ENCODE data around the gene SLC38A11. TPM values are rescaled to one million over a fixed set of nuclear protein-coding genes. Genes with fewer than 3 reads are reported as not detected.
"Not testable (repeated sequence)": the region's sequence is repeated elsewhere in the genome, so short reads cannot be mapped to it uniquely, and the experiment has no call there.

SLC38A11 gene, protein sequence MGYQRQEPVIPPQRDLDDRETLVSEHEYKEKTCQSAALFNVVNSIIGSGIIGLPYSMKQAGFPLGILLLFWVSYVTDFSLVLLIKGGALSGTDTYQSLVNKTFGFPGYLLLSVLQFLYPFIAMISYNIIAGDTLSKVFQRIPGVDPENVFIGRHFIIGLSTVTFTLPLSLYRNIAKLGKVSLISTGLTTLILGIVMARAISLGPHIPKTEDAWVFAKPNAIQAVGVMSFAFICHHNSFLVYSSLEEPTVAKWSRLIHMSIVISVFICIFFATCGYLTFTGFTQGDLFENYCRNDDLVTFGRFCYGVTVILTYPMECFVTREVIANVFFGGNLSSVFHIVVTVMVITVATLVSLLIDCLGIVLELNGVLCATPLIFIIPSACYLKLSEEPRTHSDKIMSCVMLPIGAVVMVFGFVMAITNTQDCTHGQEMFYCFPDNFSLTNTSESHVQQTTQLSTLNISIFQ
- total RNA-seq (2014; rRNA removed; shearing (Covaris generic)), result not detected in 2 replicates
- 0.02 TPM in 1 of 2 replicates, not detected in the other for polyA plus RNA-seq (2014; cell fraction: nucleus; rRNA removed)

- no peak for DNase-seq (ENCODE audit: extremely low read depth, low read depth)
Observed at GRCh38 chr2:164954954-164955701, at the start of gene SLC38A11. SLC38A11 (minus strand) TSS chr2:164955525; CDS start chr2:164955247, 278 bp downstream.

DNA sequence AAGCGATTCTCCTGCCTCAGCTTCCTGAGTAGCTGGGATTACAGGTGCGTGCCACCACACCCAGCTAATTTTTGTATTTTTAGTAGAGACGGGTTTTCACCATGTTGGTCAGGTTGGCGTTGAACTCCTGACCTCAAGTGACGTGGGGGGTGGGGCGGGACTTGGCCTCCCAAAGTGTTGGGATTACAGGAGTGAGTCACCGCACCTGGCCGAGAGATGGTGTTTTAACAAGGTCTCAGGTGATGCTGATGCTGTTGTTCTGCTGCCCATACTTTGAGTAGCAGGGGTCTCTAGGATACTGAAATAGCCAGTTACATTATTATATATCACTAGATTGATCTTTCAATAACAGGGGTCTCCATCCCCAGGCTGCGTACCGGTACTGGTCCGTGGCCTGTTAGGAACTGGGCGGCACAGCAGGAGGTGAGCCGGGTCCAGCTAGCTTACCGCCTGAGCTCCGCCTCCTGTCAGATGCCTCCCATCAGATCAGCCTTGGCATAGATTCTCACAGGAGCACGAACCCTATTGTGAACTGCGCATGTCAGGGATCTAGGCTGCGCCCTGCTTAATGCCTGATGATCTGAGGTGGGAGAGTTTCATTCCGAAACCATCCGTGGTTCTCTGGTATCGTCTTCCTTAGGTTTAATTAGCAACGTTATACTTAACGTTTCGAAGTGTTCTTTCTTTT, 48.3 kb upstream of the SLC38A11 start:
- no peak for DNase-seq (ENCODE audit: extremely low read depth, low read depth)

DNA sequence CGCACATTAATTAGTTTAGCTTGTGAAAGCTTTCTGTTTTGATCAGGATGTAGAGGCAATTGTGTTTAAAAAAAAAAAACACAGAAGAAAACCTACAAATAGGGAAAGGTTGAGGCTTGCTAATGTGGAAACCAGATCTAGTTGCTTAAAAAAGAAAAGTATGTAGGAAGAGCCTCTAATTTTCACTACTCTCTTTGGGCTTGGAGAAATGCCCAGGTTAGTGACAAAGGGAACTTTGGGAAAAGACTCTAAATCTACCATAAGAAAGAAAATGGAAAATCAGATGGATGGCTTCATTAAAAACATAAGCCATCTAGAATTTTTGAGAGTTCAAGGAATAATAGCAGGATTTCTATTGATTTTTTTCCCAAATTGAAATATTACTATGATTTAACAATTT, 47.3 kb upstream of the SLC38A11 start:
- no peak for DNase-seq (ENCODE audit: extremely low read depth, low read depth)

DNA sequence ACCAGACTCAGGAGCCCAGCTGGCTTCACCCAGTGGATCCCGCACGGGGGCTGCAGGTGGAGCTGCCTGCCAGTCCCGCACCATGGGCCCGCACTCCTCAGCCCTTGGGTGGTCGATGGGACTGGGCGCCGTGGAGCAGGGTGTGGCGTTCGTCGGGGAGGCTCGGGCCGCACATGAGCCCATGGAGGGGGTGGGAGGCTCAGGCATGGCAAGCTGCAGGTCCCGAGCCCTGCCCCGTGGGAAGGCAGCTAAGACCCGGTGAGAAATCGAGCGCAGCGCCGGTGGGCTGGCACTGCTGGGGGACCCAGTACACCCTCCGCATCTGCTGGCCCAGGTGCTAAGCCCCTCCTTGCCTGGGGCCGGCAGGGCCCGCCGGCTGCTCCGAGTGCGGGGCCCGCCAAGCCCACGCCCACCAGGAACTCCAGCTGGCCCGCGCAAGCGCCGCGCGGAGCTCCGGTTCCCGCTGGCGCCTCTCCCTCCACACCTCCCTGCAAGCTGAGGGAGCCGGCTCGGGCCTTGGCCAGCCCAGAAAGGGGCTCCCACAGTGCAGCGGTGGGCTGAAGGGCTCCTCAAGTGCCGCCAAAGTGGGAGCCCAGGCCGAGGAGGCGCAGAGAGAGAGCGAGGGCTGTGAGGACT, 39.5 kb upstream of the SLC38A11 start:
- not testable (repeated sequence) for DNase-seq (ENCODE audit: extremely low read depth, low read depth)

DNA sequence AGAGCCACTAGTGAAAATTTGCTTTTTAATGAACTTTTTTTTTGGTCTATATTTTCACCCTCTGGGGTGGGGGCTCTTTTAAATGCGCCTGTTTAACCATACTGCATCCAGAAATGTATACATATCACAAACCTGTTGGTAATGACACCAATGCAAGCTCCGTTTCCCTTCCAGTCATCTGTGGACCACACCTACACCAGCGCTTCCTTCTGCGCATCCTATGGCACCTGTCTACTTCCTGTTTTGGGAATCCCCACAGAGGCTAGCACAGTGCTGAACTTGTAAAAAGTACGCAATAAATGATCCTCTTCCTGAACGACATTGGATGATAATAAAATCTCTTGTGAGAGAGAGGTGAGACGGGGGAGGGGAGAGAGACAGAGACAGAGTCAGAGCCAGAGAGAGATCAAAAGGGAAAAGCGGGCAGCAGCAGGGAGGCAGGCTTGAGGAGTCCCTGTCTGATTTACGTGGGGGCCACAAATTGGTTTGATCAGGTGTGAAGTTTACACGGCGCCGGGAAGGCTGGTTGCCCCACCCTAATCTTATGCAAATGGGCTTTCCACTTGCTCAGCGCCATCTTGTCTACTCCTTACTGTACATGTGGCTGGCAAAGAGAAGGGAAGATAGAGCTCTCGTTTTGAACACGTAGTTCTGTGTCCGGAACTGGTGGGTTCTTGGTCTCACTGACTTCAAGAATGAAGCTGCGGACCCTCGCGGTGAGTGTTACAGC, 38.1 kb upstream of the SLC38A11 start:
- DNase-seq (ENCODE audit: extremely low read depth, low read depth), result no peak

DNA sequence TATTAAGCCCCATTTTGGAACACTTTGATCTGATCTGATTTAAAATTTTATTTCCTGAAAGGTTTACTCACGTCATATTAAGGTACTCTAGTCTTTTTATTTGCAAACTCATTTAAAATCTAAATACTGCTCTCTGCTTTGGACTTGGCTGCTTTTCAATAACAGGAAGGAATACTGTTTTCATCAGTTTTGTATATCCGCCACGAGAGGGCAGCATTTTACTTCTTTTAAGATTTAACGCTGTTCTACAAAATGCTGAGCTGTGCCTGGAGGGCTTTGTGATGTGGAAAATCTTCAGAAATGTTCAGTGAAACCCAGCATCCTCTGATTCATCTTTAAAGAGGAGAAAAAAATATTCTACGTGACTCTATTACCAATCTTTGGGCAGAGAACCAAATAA, 37.5 kb upstream of the SLC38A11 start:
- peak; percentile 79 for DNase-seq (ENCODE audit: extremely low read depth, low read depth)

GRCh38 chr2:164992093-164992454, 36.7 kb upstream of the SLC38A11 start:
- not testable (repeated sequence) for DNase-seq (ENCODE audit: extremely low read depth, low read depth)

DNA sequence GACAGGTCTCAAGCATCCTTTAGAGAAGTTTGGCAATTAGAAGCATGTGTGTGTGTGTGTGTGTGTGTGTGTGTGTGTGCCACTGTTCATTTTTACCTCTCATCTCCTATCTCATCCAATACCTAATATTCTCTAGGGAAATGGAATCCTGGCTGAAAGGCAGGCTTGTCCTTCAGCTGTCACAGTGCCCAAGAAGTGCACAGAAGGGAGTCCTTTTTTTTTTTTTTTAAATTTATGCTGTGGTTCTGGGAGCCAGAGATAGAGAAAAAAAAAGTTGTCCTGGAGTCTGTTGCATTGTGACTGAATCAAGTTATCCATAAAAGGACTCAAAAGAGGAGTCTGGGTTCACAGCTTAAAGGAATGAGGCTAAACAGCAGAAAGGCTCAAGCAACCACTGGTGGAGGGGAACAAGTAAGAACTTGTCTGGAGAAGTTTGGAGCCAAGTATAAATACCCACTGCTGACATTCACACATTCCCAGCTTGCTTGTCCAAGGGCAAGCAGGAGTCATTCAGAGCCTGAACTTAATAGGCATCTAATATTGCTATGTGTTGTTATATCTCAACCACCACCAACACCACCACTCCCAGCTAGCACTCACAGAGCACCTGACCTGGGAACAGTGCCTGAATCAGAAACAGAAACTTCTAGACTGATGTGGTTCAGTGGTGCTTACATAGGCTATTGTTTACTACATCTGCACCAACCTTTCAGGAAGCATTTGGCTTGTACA, 36.2 kb upstream of the SLC38A11 start:
- not testable (repeated sequence) for DNase-seq (ENCODE audit: extremely low read depth, low read depth)

GRCh38 chr2:164990953-164991352, 35.6 kb upstream of the SLC38A11 start:
- not testable (repeated sequence) for DNase-seq (ENCODE audit: extremely low read depth, low read depth)

DNA sequence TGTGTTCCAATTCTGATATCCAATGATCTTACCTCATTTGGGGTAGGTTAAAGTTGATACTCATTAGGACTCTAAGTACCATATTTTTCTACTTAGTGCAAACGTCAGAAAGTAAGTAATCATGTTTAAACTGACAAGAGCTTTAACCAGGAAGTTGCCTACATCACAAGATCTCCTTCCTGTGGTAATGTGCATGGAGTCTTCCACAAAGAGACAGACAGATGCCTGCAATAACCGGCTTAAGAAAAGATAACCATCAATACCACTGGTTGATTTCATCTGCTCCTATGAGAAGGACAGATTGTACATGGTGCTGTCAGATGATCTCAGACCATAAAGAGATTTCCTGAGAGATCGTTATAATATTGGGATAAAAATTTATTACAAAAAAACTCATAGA, 33.5 kb upstream of the SLC38A11 start:
- not testable (repeated sequence) for DNase-seq (ENCODE audit: extremely low read depth, low read depth)

DNA sequence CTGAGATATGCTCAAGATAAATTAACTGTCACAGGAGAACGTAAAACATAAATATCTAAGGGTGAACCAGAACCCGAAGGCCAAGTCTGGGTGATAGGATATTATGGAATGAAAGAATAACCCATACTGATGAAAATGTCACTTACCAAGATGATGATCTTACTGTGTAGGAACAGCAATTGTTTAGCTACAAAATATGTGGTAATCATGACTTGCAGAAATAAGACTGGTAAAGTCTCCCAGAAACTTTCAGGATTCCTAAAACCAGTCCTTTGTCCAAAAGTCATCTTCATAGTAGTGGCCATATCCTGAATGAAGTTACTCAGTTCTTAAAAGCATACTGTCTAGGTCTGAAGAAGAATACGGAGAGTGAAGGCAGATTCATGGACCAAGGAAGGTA, 30.7 kb upstream of the SLC38A11 start:
- not testable (repeated sequence) for DNase-seq (ENCODE audit: extremely low read depth, low read depth)

- DNase-seq (ENCODE audit: extremely low read depth, low read depth), result no peak
Observed at GRCh38 chr2:164984428-164984827, 29.1 kb upstream of the SLC38A11 start.

GRCh38 chr2:164981217-164981990, 26.1 kb upstream of the SLC38A11 start:
- no peak for DNase-seq (ENCODE audit: extremely low read depth, low read depth)

GRCh38 chr2:164980688-164981087, 25.4 kb upstream of the SLC38A11 start:
- not testable (repeated sequence) for DNase-seq (ENCODE audit: extremely low read depth, low read depth)

DNA sequence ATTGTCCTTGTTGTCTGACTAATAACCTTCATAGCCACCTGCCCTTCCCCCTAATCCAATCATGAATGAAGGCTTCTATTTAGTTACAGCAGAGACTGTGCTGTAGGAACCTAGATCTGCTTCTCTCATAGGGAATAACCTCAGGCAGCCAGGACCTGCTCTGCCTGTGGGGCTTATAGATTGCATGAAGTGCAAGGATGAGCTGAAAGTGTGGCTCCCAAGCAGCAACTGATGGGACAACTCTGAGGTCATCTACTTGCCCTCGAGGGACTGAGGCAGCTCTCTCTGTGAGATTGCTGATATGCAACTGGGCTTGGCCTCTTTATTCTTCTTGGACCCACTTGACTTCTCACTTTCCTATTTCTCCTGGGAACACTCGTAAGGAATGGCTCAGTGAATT, 23.8 kb upstream of the SLC38A11 start:
- DNase-seq (ENCODE audit: extremely low read depth, low read depth), result no peak

- DNase-seq (ENCODE audit: extremely low read depth, low read depth), result not testable (repeated sequence)
Observed at GRCh38 chr2:164976875-164977470, 21.6 kb upstream of the SLC38A11 start.

GRCh38 chr2:164976301-164976700, 21.0 kb upstream of the SLC38A11 start:
- no peak for DNase-seq (ENCODE audit: extremely low read depth, low read depth)

DNA sequence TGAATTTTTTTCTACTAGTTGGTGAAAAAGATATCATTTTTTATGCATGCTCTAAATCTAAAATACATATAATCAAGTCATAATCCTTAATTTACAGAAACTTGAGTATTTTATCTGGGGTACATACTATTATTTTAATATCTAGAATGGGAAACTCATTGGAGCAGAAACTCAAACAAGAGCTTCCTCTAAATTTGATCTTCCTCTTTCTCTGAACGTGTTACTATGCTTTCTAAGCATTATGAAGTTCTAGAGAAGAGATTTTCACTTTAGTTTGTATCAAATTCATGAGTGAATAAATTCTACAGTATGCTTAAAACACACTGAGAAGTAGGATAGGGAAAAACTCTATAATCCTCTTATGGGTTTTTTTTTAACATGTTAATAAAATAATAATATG, 20.6 kb upstream of the SLC38A11 start:
- no peak for DNase-seq (ENCODE audit: extremely low read depth, low read depth)

Measured in NCI-H460 (cell line).